HG03565 (cell line): ENCODE results near the gene DOCK4.

Experiments
- ATAC-seq: cut with Tn5 transposase; IDR thresholded peaks from one replicate; pipeline ENCODE4 v1.9.1; 2021; ENCODE audit warnings: mild to moderate bottlenecking, moderate library complexity; ENCODE audit not compliant: unreplicated experiment

Gene DOCK4

GRCh38 chr7:112223310-112223709 is 17.1 kb upstream of the DOCK4 start:
- ATAC-seq, result no peak

DNA sequence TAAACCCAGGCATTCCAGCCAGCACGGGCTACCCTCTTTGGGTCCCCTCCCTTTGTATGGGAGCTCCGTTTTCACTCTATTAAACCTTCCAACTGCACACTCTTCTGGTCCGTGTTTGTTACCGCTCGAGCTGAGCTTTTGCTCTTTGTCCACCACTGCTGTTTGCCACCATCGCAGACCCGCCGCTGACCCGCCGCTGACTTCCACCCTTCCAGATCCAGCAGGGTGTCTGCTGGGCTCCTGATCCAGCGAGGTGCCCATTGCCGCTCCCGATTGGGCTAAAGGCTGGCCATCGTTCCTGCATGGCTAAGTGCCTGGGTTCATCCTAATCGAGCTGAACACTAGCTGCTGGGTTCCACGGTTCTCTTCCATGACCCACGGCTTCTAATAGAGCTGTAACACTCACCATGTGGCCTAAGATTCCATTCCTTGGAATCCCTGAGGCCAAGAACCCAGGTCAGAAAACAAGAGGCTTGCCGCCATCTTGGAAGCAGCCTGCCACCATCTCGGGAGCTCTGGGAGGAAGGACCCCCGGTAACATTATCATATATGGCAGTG is 14.8 kb upstream of the DOCK4 start:
- no peak for ATAC-seq

- ATAC-seq, result no peak
Observed at GRCh38 chr7:112215787-112216186, 9.6 kb upstream of the DOCK4 start.

- ATAC-seq, result no peak
Observed at GRCh38 chr7:112214883-112215282, 8.7 kb upstream of the DOCK4 start.

- no peak for ATAC-seq
Observed at GRCh38 chr7:112214268-112214667, 8.1 kb upstream of the DOCK4 start.

GRCh38 chr7:112213735-112214134 is 7.5 kb upstream of the DOCK4 start:
- no peak for ATAC-seq

- ATAC-seq, result no peak
Observed at GRCh38 chr7:112212571-112212970, 6.4 kb upstream of the DOCK4 start.

GRCh38 chr7:112211348-112211907 is 5.2 kb upstream of the DOCK4 start:
- no peak for ATAC-seq

DNA sequence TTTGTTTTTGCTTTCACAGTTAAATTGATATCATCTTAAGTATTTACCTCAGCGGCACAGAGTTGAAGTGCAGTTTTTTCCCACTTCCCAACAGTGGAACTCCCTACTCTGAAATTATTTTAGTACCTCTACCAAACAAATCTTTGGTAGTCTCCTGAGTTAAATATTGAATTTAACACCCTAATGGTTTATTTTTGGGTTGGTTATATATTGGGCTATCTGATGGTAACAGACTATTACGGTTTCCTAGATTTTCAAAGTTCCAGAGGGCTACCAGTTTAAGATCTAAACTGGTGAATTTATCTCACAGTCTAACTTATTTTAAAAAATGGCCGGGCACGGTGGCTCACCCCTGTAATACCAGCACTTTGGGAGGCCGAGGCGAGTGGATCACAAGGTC is 1.6 kb upstream of the DOCK4 start:
- ATAC-seq, result no peak

- no peak for ATAC-seq
Observed at GRCh38 chr7:112206991-112207592, 893 bp upstream of the DOCK4 start.

GRCh38 chr7:112205343-112206237 is 609 bp downstream of the DOCK4 start:
- peak; percentile 0 for ATAC-seq

- ATAC-seq, result no peak
Observed at GRCh38 chr7:112204499-112205342, 1.5 kb downstream of the DOCK4 start.

DNA sequence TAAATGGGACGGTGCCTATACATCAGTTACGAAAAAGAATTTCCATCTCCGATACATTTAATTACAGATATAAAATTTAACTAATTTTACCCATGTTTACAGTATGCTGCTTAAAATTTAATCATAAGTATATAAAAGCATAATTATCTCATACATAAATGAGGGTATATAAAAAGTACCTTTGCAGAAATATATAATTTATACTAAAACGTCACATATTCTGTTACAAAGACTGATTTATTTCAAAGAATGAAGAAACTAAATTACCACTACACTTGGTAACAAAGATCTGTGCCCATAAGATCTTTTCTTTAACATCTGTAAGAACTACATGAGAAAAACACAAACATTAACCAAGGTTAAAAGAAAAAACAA is 2.8 kb downstream of the DOCK4 start:
- ATAC-seq, result no peak

DNA sequence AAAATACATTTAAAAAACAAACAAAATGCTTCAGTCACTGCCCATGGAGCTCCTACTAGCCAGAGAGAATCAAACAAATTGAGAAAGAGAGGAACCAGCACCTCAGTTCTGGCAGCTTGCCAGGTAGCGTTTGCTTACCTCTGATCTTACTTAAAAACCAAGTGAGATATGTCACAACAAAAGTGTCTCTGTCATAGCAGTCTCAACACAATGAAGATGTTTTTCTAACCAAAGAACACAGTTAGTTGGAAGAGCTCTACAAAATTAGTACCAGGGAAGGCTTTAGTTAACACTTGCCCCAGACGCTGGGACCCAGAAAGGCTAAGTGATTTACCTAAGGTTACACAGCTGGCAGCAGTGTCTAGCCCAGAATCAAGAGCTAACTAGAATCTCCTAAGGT is 3.4 kb downstream of the DOCK4 start:
- ATAC-seq, result no peak

DNA sequence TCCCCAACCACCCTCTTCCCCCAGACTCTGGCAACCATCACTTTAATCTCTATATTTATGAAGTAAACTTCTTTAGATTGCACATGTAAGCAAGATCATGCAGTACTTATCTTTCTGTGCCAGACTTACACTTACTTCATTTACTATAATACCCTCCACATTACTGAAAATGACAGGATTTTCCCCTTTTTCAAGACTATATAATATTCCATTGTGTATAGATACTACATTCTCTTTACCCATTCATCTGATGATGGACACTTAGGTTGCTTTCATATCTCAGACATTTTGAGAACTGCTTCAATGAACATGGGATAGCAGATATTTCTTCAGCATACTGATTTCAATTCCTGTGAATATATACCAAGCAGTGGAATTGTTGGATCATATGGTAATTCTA is 4.4 kb downstream of the DOCK4 start:
- ATAC-seq, result no peak

DNA sequence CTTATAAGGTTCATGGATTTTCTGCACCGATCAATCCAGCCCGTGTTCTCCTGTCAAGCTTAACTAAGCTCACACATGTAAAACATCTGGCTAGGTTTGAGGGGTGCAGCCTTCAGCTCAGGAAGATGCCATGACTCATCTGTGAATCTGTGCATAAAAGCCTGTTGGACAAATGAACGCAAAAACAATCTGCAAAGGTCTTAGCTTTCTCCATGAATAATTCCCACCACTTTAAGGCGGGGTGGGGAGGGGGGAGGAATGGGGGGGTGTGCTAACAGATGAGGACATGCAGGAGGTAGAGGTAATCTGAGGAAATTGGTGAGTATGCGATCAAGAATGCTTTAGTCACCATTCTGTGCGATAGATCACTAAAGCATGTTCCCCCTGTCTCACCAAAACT is 4.8 kb downstream of the DOCK4 start:
- no peak for ATAC-seq

DNA sequence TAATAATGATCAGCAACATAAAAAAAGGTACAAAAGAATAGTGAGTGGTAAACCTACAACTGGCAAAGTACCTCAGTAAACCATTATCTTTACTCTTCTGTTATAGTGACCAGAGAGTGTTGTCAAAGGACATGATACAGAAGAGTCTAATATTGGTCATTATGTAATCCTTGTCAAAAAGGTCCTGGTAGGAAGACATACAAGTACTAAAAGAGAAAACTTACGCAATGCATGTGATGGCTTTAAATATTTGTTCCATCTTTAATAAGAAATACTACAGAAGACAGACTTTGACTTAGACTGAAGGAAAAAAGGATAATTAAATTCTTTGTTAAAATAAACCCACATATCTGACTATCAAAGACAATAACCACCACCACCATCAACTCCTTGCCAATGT is 6.5 kb downstream of the DOCK4 start:
- ATAC-seq, result no peak

GRCh38 chr7:112199035-112199655 is 7.1 kb downstream of the DOCK4 start:
- ATAC-seq, result no peak

GRCh38 chr7:112197322-112197721 is 8.9 kb downstream of the DOCK4 start:
- no peak for ATAC-seq

DNA sequence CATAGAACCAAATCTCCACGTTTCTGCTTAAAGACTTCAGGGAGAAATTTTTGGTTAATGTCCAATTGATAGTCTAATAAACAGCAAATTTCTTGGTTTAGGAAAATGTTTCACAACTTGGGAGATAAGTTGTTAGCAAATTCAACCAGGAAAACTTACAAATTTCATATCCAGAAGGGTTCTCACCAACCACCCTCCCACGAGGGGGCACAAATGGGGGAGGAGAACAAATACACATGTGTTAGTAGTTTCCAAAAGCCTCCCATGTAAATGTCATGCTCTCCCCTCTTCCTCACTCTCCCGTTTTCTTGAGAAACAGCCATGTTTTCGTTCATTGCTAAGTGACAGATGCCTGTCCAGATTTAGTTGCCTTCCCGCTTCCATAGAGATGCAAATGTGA is 10.5 kb downstream of the DOCK4 start:
- ATAC-seq, result no peak
